C4-2B (cell line): ENCODE measurements around the gene NOP9.

ENCODE experiments used
- ZFX ChIP-seq: fragments of 450-650 bp; IDR thresholded peaks from 2 replicates; pipeline ENCODE4 v1.6.1; 2017
- TF ChIP-seq, protein P1 (sequence below): fragments of 450-650 bp; conservative IDR thresholded peaks from 2 replicates; pipeline ENCODE4 v1.5.1; 2017; ENCODE audit warnings: mild to moderate bottlenecking

DNA sequence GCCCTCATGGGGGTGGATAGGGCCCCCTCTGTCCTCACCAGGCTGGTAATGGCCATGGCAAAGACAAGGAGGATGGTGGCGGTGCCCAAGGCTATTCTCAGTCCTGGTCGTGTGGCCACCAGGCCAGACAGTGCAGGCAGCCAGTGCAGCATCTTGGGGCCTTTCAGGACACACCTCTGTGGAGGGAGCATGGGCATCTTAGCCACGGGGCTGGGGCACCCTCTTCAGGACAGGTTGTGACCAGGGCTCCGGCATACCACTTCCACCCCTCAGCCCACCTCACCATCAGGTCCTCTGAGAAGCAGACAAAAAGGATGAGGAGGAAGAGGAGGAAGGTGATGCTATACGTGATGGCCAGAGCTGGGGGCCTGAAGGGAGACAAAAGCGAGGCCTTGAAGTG is 24.4 kb downstream of the NOP9 start:
- TF ChIP-seq, protein P1, sequence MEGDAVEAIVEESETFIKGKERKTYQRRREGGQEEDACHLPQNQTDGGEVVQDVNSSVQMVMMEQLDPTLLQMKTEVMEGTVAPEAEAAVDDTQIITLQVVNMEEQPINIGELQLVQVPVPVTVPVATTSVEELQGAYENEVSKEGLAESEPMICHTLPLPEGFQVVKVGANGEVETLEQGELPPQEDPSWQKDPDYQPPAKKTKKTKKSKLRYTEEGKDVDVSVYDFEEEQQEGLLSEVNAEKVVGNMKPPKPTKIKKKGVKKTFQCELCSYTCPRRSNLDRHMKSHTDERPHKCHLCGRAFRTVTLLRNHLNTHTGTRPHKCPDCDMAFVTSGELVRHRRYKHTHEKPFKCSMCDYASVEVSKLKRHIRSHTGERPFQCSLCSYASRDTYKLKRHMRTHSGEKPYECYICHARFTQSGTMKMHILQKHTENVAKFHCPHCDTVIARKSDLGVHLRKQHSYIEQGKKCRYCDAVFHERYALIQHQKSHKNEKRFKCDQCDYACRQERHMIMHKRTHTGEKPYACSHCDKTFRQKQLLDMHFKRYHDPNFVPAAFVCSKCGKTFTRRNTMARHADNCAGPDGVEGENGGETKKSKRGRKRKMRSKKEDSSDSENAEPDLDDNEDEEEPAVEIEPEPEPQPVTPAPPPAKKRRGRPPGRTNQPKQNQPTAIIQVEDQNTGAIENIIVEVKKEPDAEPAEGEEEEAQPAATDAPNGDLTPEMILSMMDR, result no peak
- no peak for TF ChIP-seq ZFX
